Liver (tissue), 3 donors: ENCODE data around the gene GPR176.

Source experiments
- ATF3 ChIP-seq: IDR thresholded peaks from 2 replicates; pipeline ENCODE4 v1.6.1; 2016; ENCODE audit warnings: antibody characterized with exemption
- CTCF ChIP-seq: fragments of 150-350 bp; IDR thresholded peaks from 2 replicates; pipeline ENCODE4 v1.5.1; 2017; ENCODE audit warnings: improper control_type of control experiment, low read depth, low read length; ENCODE audit not compliant: missing input control
- FOXA1 ChIP-seq: IDR thresholded peaks from 2 replicates; pipeline ENCODE4 v1.6.1; 2016; ENCODE audit warnings: antibody characterized with exemption
- HNF4G ChIP-seq: IDR thresholded peaks from 2 replicates; pipeline ENCODE4 v1.6.1; 2016; ENCODE audit warnings: antibody characterized with exemption
- MAX ChIP-seq: IDR thresholded peaks from 2 replicates; pipeline ENCODE4 v1.6.1; 2016; ENCODE audit warnings: antibody characterized with exemption
- donor health status: healthy.
- donor health status: healthy.

GRCh38 chr15:39778021-39778420, 142.0 kb downstream of the GPR176 start:
- no peak for TF ChIP-seq ATF3
- TF ChIP-seq FOXA1 = no peak
- TF ChIP-seq CTCF = no peak
- no peak for TF ChIP-seq MAX
- no peak for TF ChIP-seq HNF4G
